ENCODE data around the gene CNNM3.

- no peak for TF ChIP-seq POLR2AphosphoS5 (IDR thresholded peaks at IDR 0.05; ENCODE audit: low read depth, low read length)
- no peak for TF ChIP-seq POLR2A (IDR thresholded peaks at IDR 0.05; ENCODE audit: low read depth, low read length)
- no peak for TF ChIP-seq TAF1 (IDR thresholded peaks at IDR 0.05; ENCODE audit: borderline replicate concordance, low read depth, low read length)
Measured at GRCh38 chr2:96841701-96842495, 25.8 kb downstream of the CNNM3 start.

All from GM12892 (cell line).